WTC11 (cell line): Measurements from ENCODE around the gene CEP104.

Source experiments
- AR ChIP-seq: fragments of 250-450 bp; sonication (Bioruptor Pico); IDR thresholded peaks from 2 replicates; pipeline ENCODE4 v1.9.0; 2021; ENCODE audit warnings: mild to moderate bottlenecking
- ATF3 ChIP-seq: sonication (generic); formaldehyde crosslinking; conservative IDR thresholded peaks from 2 replicates; pipeline ENCODE4 v1.8.1; 2022; ENCODE audit warnings: mild to moderate bottlenecking, missing genetic modification reagents
- CBFB ChIP-seq: sonication (generic); formaldehyde crosslinking; IDR thresholded peaks from 2 replicates; pipeline ENCODE4 v1.8.1; 2022; ENCODE audit warnings: mild to moderate bottlenecking, low read depth, missing genetic modification reagents
- CDX4 ChIP-seq: fragments of 250-450 bp; sonication (Bioruptor Pico); IDR thresholded peaks from 2 replicates; pipeline ENCODE4 v1.9.0; 2021; ENCODE audit warnings: moderate library complexity, mild to moderate bottlenecking, inconsistent platforms, borderline replicate concordance
- CTCF ChIP-seq: fragments of 200-600 bp; IDR thresholded peaks from 2 replicates; pipeline ENCODE4 v1.8.0; 2022; ENCODE audit warnings: antibody characterized with exemption
- EMX1 ChIP-seq: fragments of 250-450 bp; sonication (Bioruptor Pico); IDR thresholded peaks from 2 replicates; pipeline ENCODE4 v1.8.0; 2021; ENCODE audit warnings: mild to moderate bottlenecking
- IRF1 ChIP-seq: sonication (generic); formaldehyde crosslinking; IDR thresholded peaks from 2 replicates; pipeline ENCODE4 v1.8.0; 2023; ENCODE audit warnings: missing genetic modification reagents
- JUN ChIP-seq: sonication (generic); formaldehyde crosslinking; IDR thresholded peaks from 2 replicates; pipeline ENCODE4 v1.8.0; 2023; ENCODE audit warnings: mild to moderate bottlenecking, missing genetic modification reagents
- NFYB ChIP-seq: sonication (generic); formaldehyde crosslinking; conservative IDR thresholded peaks from 2 replicates; pipeline ENCODE4 v1.8.0; 2022; ENCODE audit warnings: low read depth, missing genetic modification reagents
- RELA ChIP-seq: sonication (generic); formaldehyde crosslinking; IDR thresholded peaks from 2 replicates; pipeline ENCODE4 v1.8.1; 2022; ENCODE audit warnings: missing genetic modification reagents, mild to moderate bottlenecking, borderline replicate concordance
- ZNF532 ChIP-seq: fragments of 250-450 bp; sonication (Bioruptor Pico); IDR thresholded peaks from 2 replicates; pipeline ENCODE4 v1.9.0; 2021; ENCODE audit warnings: mild to moderate bottlenecking, borderline replicate concordance
- ZSCAN18 ChIP-seq: fragments of 250-450 bp; sonication (Bioruptor Pico); IDR thresholded peaks from 2 replicates; pipeline ENCODE4 v2.1.2; 2022; ENCODE audit warnings: mild to moderate bottlenecking, moderate library complexity

GRCh38 chr1:3772715-3773571, 84.1 kb downstream of the CEP104 start, which contains the start of gene SMIM1:
- TF ChIP-seq CBFB (CRISPR knock-in tag) (no peak), CTCF (no peak), NFYB (CRISPR knock-in tag) (no peak), ZSCAN18 (CRISPR knock-in tag) (no peak), CDX4 (no peak), EMX1 (CRISPR knock-in tag) (no peak), AR (no peak), ZNF532 (CRISPR knock-in tag) (no peak), JUN (CRISPR knock-in tag) (no peak), ATF3 (CRISPR knock-in tag) (no peak), IRF1 (CRISPR knock-in tag) (no peak), RELA (no peak)
